Panc1 (cell line): ENCODE data around the gene C1orf116.

Experiments used
- CTCF ChIP-seq: fragments of 450-650 bp; IDR thresholded peaks from 2 replicates; pipeline ENCODE4 v1.5.1; 2017; ENCODE audit warnings: mild to moderate bottlenecking
- SIN3A ChIP-seq: IDR thresholded peaks from 2 replicates; pipeline ENCODE4 v1.6.1; 2012; ENCODE audit warnings: low read depth, mild to moderate bottlenecking, low read length, moderate library complexity, borderline replicate concordance; ENCODE audit not compliant: insufficient read depth

- TF ChIP-seq SIN3A (no peak), CTCF (no peak)
These were observed 746 bp upstream of the C1orf116 start for GRCh38 chr1:207033302-207033701.
